NCI-H345 treated with DMSO at 0.1 percent for 48 hours (cell line): ENCODE results near the gene SH2D2A.
"Not testable (repeated sequence)": the region's sequence is repeated elsewhere in the genome, so short reads cannot be mapped to it uniquely, and the experiment has no call there.

Experiments
- DNase-seq: peaks from one replicate; lab custom pipeline; 2025; ENCODE audit not compliant: unreplicated experiment; lab: John Stamatoyannopoulos, UW

The SH2D2A gene

DNA sequence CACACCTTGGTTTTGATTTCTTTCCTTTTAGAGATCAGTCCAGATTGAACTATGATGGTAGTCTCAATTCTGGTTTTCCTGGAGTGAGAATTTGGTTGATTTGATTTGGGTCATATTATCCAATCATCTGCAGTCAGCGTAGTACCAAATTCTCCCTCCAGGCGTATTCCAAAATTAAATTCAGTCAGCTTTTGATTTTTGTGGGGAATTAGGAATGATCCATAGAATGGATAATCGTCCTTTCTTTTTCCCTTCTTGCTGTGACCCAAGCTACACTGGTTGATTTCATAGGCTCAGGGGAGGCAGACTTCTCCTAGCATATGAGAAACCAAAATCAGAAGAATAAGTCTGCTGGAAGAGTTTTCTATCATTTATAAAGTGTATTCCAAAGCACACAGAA, 44.4 kb downstream of the SH2D2A start:
- no peak for DNase-seq

- no peak for DNase-seq
Observed at GRCh38 chr1:156768610-156769295, 47.9 kb downstream of the SH2D2A start.

- no peak for DNase-seq
Observed at GRCh38 chr1:156767879-156768604, 48.6 kb downstream of the SH2D2A start.

- DNase-seq = peak; percentile 99
Observed at GRCh38 chr1:156767101-156767878, 49.4 kb downstream of the SH2D2A start, which contains the start of gene PRCC. Gene PRCC, plus strand, starts transcription at chr1:156767535. Its CDS starts 237 bp downstream, at chr1:156767772.

DNA sequence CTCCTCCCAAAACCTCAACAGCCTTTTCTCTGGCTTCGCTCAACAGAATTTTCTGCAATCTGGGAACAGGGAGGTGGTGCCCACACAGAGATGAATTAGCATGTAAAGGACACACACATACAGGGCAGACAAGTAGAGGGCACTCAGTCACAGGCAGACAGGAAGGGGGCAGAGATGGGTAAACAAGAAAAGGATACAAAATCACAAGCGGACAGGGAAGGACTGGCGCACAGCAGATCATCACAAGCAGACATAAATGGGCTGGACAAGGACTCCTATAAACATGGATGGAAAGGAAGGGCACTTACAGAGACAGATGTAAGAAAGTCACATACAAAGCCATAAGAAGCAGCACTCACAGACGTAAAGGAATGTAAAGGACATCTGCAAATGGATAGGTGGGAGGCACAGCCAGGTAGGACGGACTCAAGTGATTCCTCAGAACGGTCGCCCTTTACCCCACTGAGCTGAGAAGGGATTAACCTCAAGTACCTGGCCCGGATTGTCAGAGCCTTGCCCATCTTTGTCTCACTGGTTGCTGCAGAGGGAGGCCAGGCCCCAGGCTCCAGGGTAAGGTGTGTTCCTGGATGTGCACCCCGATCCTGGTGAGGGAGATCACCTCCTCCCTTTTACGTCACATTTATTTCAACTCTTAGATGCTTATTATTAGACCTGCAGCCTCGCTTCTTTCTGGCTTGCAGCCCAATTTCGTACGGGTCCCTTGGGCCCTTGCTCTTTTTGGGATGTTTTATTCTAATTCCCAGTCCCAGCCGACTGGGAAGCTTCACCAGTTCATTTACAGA, 50.1 kb downstream of the SH2D2A start:
- no peak for DNase-seq

DNA sequence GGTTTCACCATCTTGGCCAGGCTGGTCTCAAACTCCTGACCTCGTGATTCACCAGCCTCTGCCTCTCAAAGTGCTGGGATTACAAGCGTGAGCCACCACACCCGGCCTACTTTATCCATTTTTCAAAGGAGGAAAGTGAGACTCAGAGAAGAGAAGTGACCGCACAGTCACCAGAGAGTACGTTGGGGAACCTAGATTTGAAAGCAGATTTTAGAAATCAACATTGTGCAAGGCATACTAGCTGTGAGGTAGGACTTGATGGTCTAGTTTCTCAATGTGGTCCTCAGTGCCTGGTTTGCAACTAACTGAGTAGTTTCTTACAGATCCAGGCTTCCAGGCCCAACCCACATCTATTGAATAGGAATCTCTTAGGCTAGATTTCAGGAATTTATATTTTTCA, 51.0 kb downstream of the SH2D2A start:
- no peak for DNase-seq

DNA sequence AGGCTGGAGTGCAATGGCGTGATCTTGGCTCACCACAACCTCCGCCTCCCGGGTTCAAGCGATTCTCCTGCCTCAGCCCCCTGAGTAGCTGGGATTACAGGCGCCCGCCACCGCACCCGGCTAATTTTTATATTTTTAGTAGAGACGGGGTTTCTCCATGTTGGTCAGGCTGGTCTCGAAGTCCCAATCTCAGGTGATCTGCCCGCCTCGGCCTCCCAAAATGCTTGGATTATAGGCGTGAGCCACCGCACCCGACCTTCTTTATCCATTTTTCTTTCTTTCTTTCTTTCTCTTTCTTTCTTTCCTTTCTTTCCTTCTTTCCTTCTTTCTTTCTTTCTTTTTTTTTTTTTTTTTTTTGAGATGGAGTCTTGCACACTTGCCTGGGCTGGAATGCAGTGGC, 51.5 kb downstream of the SH2D2A start:
- not testable (repeated sequence) for DNase-seq

GRCh38 chr1:156760796-156761104, 55.9 kb downstream of the SH2D2A start:
- no peak for DNase-seq

GRCh38 chr1:156760092-156760795, 56.4 kb downstream of the SH2D2A start:
- DNase-seq = no peak

DNA sequence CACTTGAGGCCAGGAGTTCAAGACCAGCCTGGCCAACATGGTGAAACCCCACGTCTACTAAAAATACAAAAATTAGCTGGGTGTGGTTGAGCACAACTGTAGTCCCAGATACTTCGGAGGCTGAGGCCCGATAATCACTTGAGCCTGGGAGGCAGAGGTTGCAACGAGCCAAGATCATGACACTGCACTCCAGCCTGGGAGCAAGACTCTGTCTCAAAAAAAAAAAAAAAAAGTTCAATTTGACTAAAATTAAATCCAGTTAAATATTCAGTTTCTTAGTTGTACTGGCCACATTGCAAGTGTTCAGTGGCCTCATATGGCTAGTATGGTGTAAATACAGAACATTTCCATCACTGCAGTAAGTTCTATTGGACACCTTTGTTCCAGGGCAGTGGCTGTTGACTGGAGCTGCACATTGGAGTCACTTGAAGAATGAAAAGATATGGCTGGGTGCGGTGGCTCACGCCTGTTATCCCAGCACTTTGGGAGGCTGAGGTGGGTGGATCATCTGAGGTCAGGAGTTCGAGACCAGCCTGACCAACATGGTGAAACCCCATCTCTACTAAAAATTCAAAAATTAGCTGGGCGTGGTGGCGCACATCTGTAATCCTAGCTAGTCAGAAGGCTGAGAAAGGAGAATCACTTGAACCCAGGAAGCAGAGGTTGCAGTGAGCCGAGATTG, 58.9 kb downstream of the SH2D2A start:
- not testable (repeated sequence) for DNase-seq

DNA sequence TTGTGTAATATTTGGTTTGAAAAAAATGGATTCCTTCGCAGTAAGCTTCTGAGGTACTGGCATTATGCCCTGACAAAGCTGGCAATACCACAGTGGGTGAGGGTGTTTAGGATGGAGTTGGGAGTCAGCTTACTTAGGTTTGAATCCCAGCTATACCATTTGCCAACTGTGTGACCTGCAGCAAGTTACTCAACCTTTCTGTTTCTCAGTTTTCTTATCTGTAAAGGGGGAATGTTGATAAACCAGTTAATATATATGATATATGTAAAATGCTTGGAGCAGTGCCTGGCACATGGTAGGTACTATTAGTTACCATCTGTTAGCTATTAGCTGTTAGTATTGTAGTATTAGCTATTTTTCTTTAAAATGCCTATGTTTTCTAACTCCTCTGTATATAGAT, 60.3 kb downstream of the SH2D2A start:
- no peak for DNase-seq
